HG03066 (cell line): Measurements from ENCODE around the gene HUWE1.

ENCODE experiments used
- ATAC-seq: cut with Tn5 transposase; IDR thresholded peaks from one replicate; pipeline ENCODE4 v1.9.1; 2021; ENCODE audit warnings: low read depth; ENCODE audit not compliant: unreplicated experiment

The HUWE1 gene

GRCh38 chrX:53621418-53621986, 65.0 kb downstream of the HUWE1 start:
- ATAC-seq: no peak

GRCh38 chrX:53616946-53617345, 69.6 kb downstream of the HUWE1 start:
- ATAC-seq: no peak

- no peak for ATAC-seq
Observed at GRCh38 chrX:53606456-53606855, 80.1 kb downstream of the HUWE1 start.

GRCh38 chrX:53605004-53605403, 81.5 kb downstream of the HUWE1 start:
- ATAC-seq: no peak

- ATAC-seq: no peak
Observed at GRCh38 chrX:53599781-53600396, 86.6 kb downstream of the HUWE1 start.

- ATAC-seq: no peak
Observed at GRCh38 chrX:53598169-53598568, 88.3 kb downstream of the HUWE1 start.

GRCh38 chrX:53595266-53595810, 91.2 kb downstream of the HUWE1 start:
- ATAC-seq: no peak

GRCh38 chrX:53594354-53594753, 92.2 kb downstream of the HUWE1 start:
- no peak for ATAC-seq

GRCh38 chrX:53587795-53588420, 98.6 kb downstream of the HUWE1 start:
- no peak for ATAC-seq

GRCh38 chrX:53584891-53585290, 101.6 kb downstream of the HUWE1 start:
- ATAC-seq: no peak

- no peak for ATAC-seq
Observed at GRCh38 chrX:53583571-53583970, 102.9 kb downstream of the HUWE1 start.

GRCh38 chrX:53580742-53581504, 105.6 kb downstream of the HUWE1 start:
- ATAC-seq: no peak

GRCh38 chrX:53571494-53571893, 115.0 kb downstream of the HUWE1 start:
- no peak for ATAC-seq

GRCh38 chrX:53563324-53563723, 123.2 kb downstream of the HUWE1 start:
- ATAC-seq: no peak

GRCh38 chrX:53561912-53562311, 124.6 kb downstream of the HUWE1 start:
- no peak for ATAC-seq

- ATAC-seq: no peak
Observed at GRCh38 chrX:53558646-53559045, 127.9 kb downstream of the HUWE1 start.

- no peak for ATAC-seq
Observed at GRCh38 chrX:53556868-53557267, 129.7 kb downstream of the HUWE1 start.

- no peak for ATAC-seq
Observed at GRCh38 chrX:53550756-53551463, 135.6 kb downstream of the HUWE1 start.

- no peak for ATAC-seq
Observed at GRCh38 chrX:53547668-53548067, 138.9 kb downstream of the HUWE1 start.

GRCh38 chrX:53544936-53545335, 141.6 kb downstream of the HUWE1 start:
- no peak for ATAC-seq

- no peak for ATAC-seq
Observed at GRCh38 chrX:53538781-53539180, 147.7 kb downstream of the HUWE1 start.
